Ovary (tissue), 9 donors: ENCODE results near the gene TENT5C. TPM values are rescaled to one million over a fixed set of nuclear protein-coding genes. Genes with fewer than 3 reads are reported as not detected.

Experiments used
- DNase-seq, 5 donors: peaks; one replicate each; pipeline ENCODE4 v3.0.0-alpha.2; 2019 to 2020
- H3K27ac ChIP-seq, 2 donors: fragments of 200-600 bp; one replicate each; pipeline versions ENCODE4 v1.5.1 to v1.8.0; 2019 to 2022
- H3K27me3 ChIP-seq: fragments of 200-600 bp; one replicate; pipeline ENCODE4 v1.8.0; 2022
- H3K36me3 ChIP-seq: fragments of 200-600 bp; sonication (generic); one replicate; pipeline ENCODE4 v1.5.1; 2019
- H3K4me1 ChIP-seq: one replicate; pipeline ENCODE4 v1.8.1; 2013; ENCODE audit warnings: mild to moderate bottlenecking, moderate library complexity; ENCODE audit not compliant: insufficient read depth
- H3K4me3 ChIP-seq: fragments of 200-600 bp; sonication (generic); one replicate; pipeline ENCODE4 v1.5.1; 2017
- H3K9me3 ChIP-seq, 2 donors: fragments of 200-600 bp in 1 of 2; sonication (generic) in 1 of 2; one replicate each; pipeline versions ENCODE4 v1.5.1 to v1.8.1; 2013 to 2019; ENCODE audit warnings: mild to moderate bottlenecking in 1 of 2, moderate library complexity in 1 of 2
- EP300 ChIP-seq: sonication (generic); formaldehyde crosslinking; IDR thresholded peaks from one replicate; pipeline ENCODE4 v1.6.1; 2017; ENCODE audit warnings: antibody characterized with exemption
- POLR2A ChIP-seq: fragments of 450-650 bp; IDR thresholded peaks from one replicate; pipeline ENCODE4 v1.6.1; 2017; ENCODE audit warnings: antibody characterized with exemption, mild to moderate bottlenecking, moderate library complexity
- WGBS, 3 donors: extraction: QIAGEN DNeasy Blood & Tissue Kit in 1 of 3; methylation state at CpG; one replicate each; pipeline versions ENCODE4 v1.1.5 to v1.1.7; 2013 to 2017; 5-methylcytosine and 5-hydroxymethylcytosine counted together
- intact Hi-C, 4 donors: fragments of 100-400 bp; cut with DNase I; formaldehyde crosslinking; loops; one replicate each; pipeline versions ENCODE4 v1.11.0 to v1.15.1; 2022 to 2023
- polyA plus RNA-seq, 2 donors: library from polyadenylated mRNA; stranded (reverse); fragments of 200-250 nt in 1 of 2; fragments of 350-450 nt in 1 of 2; fragmentation: Illumina TruSeq in 1 of 2; extraction: RNeasy Lipid Tissue Mini Kit (QIAGEN cat#74804) in 1 of 2; gene quantifications; one replicate each; pipeline ENCODE4 v1.2.3, GENCODE V29; 2013 to 2014
- total RNA-seq, 7 donors: library from RNA; depleted of rRNA in 2 of 7; stranded (reverse); fragments of >200 nt in 2 of 7; fragmentation: NEBNext Ultra II Directional in 3 of 7; extraction: Animal tissue kit (Norgen Biotek cat#: 25700) in 3 of 7; gene quantifications; one replicate each; pipeline versions ENCODE4 v1.1.0 to v1.2.4, GENCODE V29; 2016 to 2023
- TF ChIP-seq, protein P1 (sequence below), 3 donors: fragments of 450-650 bp in 2 of 3; fragments of 200-600 bp in 1 of 3; IDR thresholded peaks; one replicate each; pipeline versions ENCODE4 v1.5.1 to v1.8.0; 2016 to 2022; ENCODE audit warnings: antibody characterized with exemption in 3 of 3, mild to moderate bottlenecking in 1 of 3
- donor health status: DM: no; HTN: no; CAD: no; lungs with moderate emphysema.
- donor health status: DM: no; HTN: no; CAD: no.
- donor health status: Bipolar disorder and iron deficiency.
- donor health status: DM: yes; HTN: yes; CAD: no.
- donor health status: DM: no; HTN: no; CAD: no.
- donor health status: DM: yes; HTN: yes; CAD: no.

TENT5C gene
- total and polyA plus RNA-seq, 9 donors, result 2.6 to 24.7 (median 11.4) TPM

DNA sequence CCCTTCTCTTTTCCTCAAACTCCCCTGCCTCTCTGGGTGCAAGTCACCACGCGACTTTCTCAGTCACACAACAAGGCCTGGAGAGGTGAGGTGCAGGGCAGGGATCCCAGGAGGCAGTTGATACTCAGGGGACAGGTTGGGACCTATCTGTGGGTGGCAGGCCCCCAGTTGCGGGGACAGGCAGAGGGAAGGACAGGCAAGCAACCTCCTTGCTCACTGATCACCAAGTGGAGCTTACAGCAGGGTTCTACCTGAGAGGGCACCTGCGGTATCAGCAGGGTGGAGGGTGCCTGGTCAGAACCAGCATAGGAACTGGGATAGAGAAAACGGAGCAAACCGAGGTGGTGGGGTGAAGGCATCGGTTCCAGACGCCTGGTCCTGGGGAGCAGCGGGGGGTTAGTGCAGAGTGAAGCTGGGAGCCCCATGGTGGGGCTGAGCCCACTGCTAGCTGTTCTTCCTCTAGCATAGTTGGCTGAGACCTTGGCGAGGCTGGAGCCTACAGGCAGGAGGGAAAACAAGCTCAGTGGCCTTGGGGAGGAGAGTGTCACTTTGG, 24.4 kb upstream of the TENT5C start:
- no peak for TF ChIP-seq EP300
- H3K4me3 ChIP-seq, result no peak overlapping the region
- no peaks in the 10 kb centered on the region for H3K9me3 ChIP-seq
- H3K27me3 ChIP-seq, result no peaks in the 10 kb centered on the region
- H3K4me1 ChIP-seq, result no peaks in the 10 kb centered on the region
- DNase-seq, result no peak
- WGBS, 3 donors, result 82 to 92% (median 90%) methylated on average over 10 of the region's 10 CpGs
- no peaks in the 10 kb centered on the region for H3K36me3 ChIP-seq
- H3K27ac ChIP-seq, result no peak overlapping the region
- intact Hi-C loops, result no loop called here

DNA sequence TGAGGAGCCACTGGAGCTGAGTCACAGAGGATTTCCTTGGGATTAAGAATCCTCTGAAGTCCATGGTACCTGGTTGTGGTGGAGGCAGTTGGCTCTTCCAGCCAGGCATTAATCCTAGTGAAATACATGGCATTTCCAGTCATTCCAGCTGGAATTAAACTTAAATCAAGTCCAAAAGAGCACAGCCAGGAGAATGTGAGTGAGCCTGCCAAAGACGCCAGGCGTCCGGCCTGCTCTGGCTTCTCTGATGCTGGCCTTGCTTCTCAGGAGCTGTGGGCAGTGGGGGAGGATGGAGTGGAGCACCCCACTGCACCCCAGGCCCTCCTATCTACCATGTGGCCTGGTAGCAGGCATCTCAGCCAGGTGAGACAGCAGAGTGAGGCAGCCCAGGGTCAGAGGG, 23.4 kb upstream of the TENT5C start:
- no peak overlapping the region for H3K27ac ChIP-seq
- H3K9me3 ChIP-seq, result no peaks in the 10 kb centered on the region
- WGBS, 3 donors, result 31 to 84% (median 65%) methylated on average over 3 of the region's 3 CpGs
- TF ChIP-seq, protein P1, sequence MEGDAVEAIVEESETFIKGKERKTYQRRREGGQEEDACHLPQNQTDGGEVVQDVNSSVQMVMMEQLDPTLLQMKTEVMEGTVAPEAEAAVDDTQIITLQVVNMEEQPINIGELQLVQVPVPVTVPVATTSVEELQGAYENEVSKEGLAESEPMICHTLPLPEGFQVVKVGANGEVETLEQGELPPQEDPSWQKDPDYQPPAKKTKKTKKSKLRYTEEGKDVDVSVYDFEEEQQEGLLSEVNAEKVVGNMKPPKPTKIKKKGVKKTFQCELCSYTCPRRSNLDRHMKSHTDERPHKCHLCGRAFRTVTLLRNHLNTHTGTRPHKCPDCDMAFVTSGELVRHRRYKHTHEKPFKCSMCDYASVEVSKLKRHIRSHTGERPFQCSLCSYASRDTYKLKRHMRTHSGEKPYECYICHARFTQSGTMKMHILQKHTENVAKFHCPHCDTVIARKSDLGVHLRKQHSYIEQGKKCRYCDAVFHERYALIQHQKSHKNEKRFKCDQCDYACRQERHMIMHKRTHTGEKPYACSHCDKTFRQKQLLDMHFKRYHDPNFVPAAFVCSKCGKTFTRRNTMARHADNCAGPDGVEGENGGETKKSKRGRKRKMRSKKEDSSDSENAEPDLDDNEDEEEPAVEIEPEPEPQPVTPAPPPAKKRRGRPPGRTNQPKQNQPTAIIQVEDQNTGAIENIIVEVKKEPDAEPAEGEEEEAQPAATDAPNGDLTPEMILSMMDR (IDR thresholded peaks at IDR 0.05), result no peak
- TF ChIP-seq POLR2A (no peak), EP300 (no peak)
- H3K36me3 ChIP-seq, result no peaks in the 10 kb centered on the region
- H3K4me3 ChIP-seq, result no peak overlapping the region
- intact Hi-C loops, result no loop called here
- no peaks in the 10 kb centered on the region for H3K4me1 ChIP-seq
- DNase-seq, result no peak
- no peaks in the 10 kb centered on the region for H3K27me3 ChIP-seq

DNA sequence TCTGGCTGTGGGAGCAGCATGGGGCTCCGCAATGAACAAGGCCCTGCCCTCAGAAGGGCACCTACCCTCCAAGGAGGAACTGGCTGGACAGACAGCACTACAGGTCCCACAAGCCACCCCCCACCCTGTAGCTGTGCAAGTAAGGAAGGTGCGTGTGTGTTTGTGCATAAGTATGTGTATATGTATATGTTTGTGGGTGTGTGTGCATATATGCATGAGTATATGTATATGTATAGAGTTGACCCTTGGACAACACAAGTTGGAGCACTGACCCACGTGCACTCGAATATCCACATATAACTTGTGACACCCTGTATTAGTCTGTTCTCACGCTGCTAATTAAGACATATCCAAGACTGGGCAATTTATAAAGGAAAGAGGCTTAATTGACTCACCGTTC, 22.6 kb upstream of the TENT5C start:
- 94 to 99% (median 95%) methylated on average over 6 of the region's 6 CpGs for WGBS, 3 donors
- H3K9me3 ChIP-seq, result no peaks in the 10 kb centered on the region
- H3K4me3 ChIP-seq, result no peak overlapping the region
- no peak for DNase-seq
- TF ChIP-seq, protein P1 (IDR thresholded peaks at IDR 0.05), result no peak
- TF ChIP-seq POLR2A (no peak), EP300 (no peak)
- intact Hi-C loops, result no loop called here
- H3K36me3 ChIP-seq, result no peaks in the 10 kb centered on the region
- H3K4me1 ChIP-seq, result no peaks in the 10 kb centered on the region
- no peak overlapping the region for H3K27ac ChIP-seq
- no peaks in the 10 kb centered on the region for H3K27me3 ChIP-seq

DNA sequence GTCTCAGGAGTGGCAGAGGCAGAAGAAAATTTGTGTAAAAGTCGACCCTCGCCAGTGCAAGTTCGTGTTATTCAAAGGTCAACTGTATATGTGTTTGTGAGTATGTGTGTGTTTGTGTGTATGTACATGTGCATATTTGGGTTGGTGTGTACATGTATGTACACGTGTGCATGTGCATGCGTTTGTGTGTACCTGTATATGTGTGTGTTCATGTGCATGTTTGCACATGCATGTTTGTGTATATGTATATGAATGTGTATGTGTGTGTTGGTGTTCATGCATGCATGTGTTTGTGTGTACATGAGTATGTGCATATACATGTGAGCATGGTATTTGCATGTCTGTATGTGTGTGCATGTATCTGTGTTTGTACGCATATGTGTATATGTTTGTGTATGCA, 21.7 kb upstream of the TENT5C start:
- 92 to 93% (median 93%) methylated on average over 6 of the region's 6 CpGs for WGBS, 3 donors
- H3K9me3 ChIP-seq, result no peaks in the 10 kb centered on the region
- intact Hi-C loops, result no loop called here
- no peaks in the 10 kb centered on the region for H3K4me1 ChIP-seq
- no peak overlapping the region for H3K4me3 ChIP-seq
- H3K27me3 ChIP-seq, result no peaks in the 10 kb centered on the region
- TF ChIP-seq, protein P1 (IDR thresholded peaks at IDR 0.05), result no peak
- no peak for TF ChIP-seq POLR2A
- TF ChIP-seq EP300, result no peak
- no peak for DNase-seq
- H3K27ac ChIP-seq, result no peak overlapping the region
- no peaks in the 10 kb centered on the region for H3K36me3 ChIP-seq

DNA sequence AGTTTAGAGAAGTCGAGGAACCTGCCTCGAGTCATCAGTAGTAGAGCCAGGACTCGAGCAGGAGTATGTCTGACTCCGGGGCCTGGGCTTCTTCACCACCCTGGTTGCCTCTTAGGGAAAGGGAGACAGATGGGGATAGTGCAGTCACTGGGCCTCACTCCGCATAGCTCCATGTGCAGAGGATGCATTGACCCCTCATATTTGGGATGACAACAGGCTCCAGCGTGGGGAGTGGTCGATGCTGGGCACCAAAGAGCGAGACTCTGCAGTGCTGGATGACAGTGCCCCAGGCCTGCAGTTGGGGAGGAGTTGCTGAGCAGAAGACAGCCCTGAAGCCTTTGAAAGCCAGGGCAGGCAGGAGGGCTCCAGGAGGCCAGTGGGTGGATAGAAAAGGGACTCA, 20.8 kb upstream of the TENT5C start:
- Histone ChIP-seq H3K27me3 (no peaks in the 10 kb centered on the region), H3K4me1 (no peaks in the 10 kb centered on the region), H3K4me3 (no peak overlapping the region), H3K27ac (no peak overlapping the region), H3K9me3 (no peaks in the 10 kb centered on the region), H3K36me3 (no peaks in the 10 kb centered on the region)
- intact Hi-C loops, result no loop called here
- DNase-seq, result no peak
- TF ChIP-seq, protein P1 (IDR thresholded peaks at IDR 0.05), result no peak
- 86 to 97% (median 91%) methylated on average over 8 of the region's 8 CpGs for WGBS, 3 donors
